Measurements from ENCODE around the gene LTB. TPM values are rescaled to one million over a fixed set of nuclear protein-coding genes. Genes with fewer than 3 reads are reported as not detected.
"Not testable (repeated sequence)": the region's sequence is repeated elsewhere in the genome, so short reads cannot be mapped to it uniquely, and the experiment has no call there.

LTB gene
- total RNA-seq, 1 experiment from 2014 or later, result not detected

- H3K4me3 ChIP-seq (ENCODE audit: low read depth, low read length, poor library complexity, severe bottlenecking); H3K27me3 ChIP-seq (replicated peaks; ENCODE audit: insufficient read depth, low read depth, low read length, poor library complexity); H3K27ac ChIP-seq (ENCODE audit: low read depth, low read length, poor library complexity, severe bottlenecking); H3K9me3 ChIP-seq (ENCODE audit: low read depth, low read length, poor library complexity, severe bottlenecking); POLR2A ChIA-PET (ENCODE audit: low non-redundant PET); BruUV-seq (replicated peaks): not testable (repeated sequence)
- CTCF ChIA-PET, result interaction anchor here (2.7 kb wide), 1 partner anchor 46 kb away, joined by 30 read pairs; no protein-coding TSS in a partner anchor
- peak; percentile 32; the same call in 1 of the 2 replicates for TF ChIP-seq CTCF (conservative IDR thresholded peaks at IDR 0.05; ENCODE audit: low read depth, low read length)
- peak; percentile 46 for DNase-seq (ENCODE audit: low spot score)
- Histone ChIP-seq H3K36me3 (ENCODE audit: insufficient read depth, low read length, poor library complexity, severe bottlenecking) (peaks cover 18% of the 10 kb centered on the region), H3K4me1 (ENCODE audit: insufficient read depth, low read length, poor library complexity, severe bottlenecking) (peaks cover 11% of the 10 kb centered on the region)
- intact Hi-C loops (cut with micrococcal nuclease; ENCODE audit: unreplicated experiment), result loop anchor here (1.0 kb wide), 1 partner anchor 47 kb away; no protein-coding TSS in a partner anchor
Measured at GRCh38 chr6:31551371-31551770, 30.9 kb downstream of the LTB start.

DNA sequence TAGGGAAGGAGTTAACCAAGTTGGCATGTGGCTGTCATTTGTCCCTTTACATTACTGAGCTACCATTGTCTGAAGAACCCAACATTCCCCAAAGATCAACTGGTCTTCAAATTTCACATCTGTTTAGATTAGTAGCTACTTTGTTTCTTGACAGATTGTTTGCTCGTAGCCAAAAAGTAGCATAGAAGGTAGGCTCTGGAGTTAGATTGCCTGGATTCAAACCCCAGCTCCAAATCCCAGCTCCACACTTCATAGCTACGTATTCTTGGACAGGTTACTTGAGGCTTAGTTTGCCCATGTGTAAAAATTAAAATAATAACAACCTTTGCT is 33.7 kb downstream of the LTB start:
- Histone ChIP-seq H3K27ac (ENCODE audit: low read depth, low read length, poor library complexity, severe bottlenecking) (peak overlapping the region; percentile 71), H3K27me3 (replicated peaks; ENCODE audit: insufficient read depth, low read depth, low read length, poor library complexity) (no peaks in the 10 kb centered on the region), H3K4me3 (ENCODE audit: low read depth, low read length, poor library complexity, severe bottlenecking) (peak overlapping the region; percentile 47), H3K36me3 (ENCODE audit: insufficient read depth, low read length, poor library complexity, severe bottlenecking) (peaks cover 7% of the 10 kb centered on the region), H3K4me1 (ENCODE audit: insufficient read depth, low read length, poor library complexity, severe bottlenecking) (peaks cover 11% of the 10 kb centered on the region), H3K9me3 (ENCODE audit: low read depth, low read length, poor library complexity, severe bottlenecking) (no peaks in the 10 kb centered on the region)
- ChIA-PET POLR2A (ENCODE audit: low non-redundant PET) (no interaction called here), CTCF (no interaction called here)
- no TSS peak for BruUV-seq (replicated peaks)
- DNase-seq (ENCODE audit: low spot score), result no peak
- TF ChIP-seq CTCF (conservative IDR thresholded peaks at IDR 0.05; ENCODE audit: low read depth, low read length) (no peak), EZH2 (IDR thresholded peaks at IDR 0.05; ENCODE audit: borderline replicate concordance, low read depth, low read length, poor library complexity, severe bottlenecking) (no peak)
- intact Hi-C loops (cut with micrococcal nuclease; ENCODE audit: unreplicated experiment), result loop anchor here (10.0 kb wide), 3 partner anchors 106 to 346 kb away; partner anchors contain the start of genes APOM, BAG6, CLIC1 and EHMT2

- ChIA-PET CTCF (interaction anchor here (0.5 to 3.9 kb wide), 5 partner anchors 48 to 500 kb away, joined by 3 to 31 read pairs (median 4); no protein-coding TSS in a partner anchor), POLR2A (ENCODE audit: low non-redundant PET) (interaction anchor here (0.5 to 0.6 kb wide), 2 partner anchors 20 to 279 kb away, joined by 3 to 8 read pairs; no protein-coding TSS in a partner anchor)
- intact Hi-C loops (cut with micrococcal nuclease; ENCODE audit: unreplicated experiment), result loop anchor here (10.0 kb wide), 3 partner anchors 107 to 347 kb away; partner anchors contain the start of genes APOM, BAG6, CLIC1 and EHMT2
- peaks cover 11% of the 10 kb centered on the region for H3K4me1 ChIP-seq (ENCODE audit: insufficient read depth, low read length, poor library complexity, severe bottlenecking)
- BruUV-seq (replicated peaks), result TSS peak; percentile 43
- peak overlapping the region; percentile 71 for H3K27ac ChIP-seq (ENCODE audit: low read depth, low read length, poor library complexity, severe bottlenecking)
- H3K4me3 ChIP-seq (ENCODE audit: low read depth, low read length, poor library complexity, severe bottlenecking), result peak overlapping the region; percentile 47
- no peak for DNase-seq (ENCODE audit: low spot score)
- H3K36me3 ChIP-seq (ENCODE audit: insufficient read depth, low read length, poor library complexity, severe bottlenecking), result peaks cover 4% of the 10 kb centered on the region
- H3K9me3 ChIP-seq (ENCODE audit: low read depth, low read length, poor library complexity, severe bottlenecking), result no peaks in the 10 kb centered on the region
- no peaks in the 10 kb centered on the region for H3K27me3 ChIP-seq (replicated peaks; ENCODE audit: insufficient read depth, low read depth, low read length, poor library complexity)
- no peak for TF ChIP-seq EZH2 (IDR thresholded peaks at IDR 0.05; ENCODE audit: borderline replicate concordance, low read depth, low read length, poor library complexity, severe bottlenecking)
- no peak for TF ChIP-seq CTCF (conservative IDR thresholded peaks at IDR 0.05; ENCODE audit: low read depth, low read length)
Measured at GRCh38 chr6:31547727-31548543, 34.3 kb downstream of the LTB start.

All from A673 (cell line).